WI38 (cell line): ENCODE data around the gene TRAPPC2.

Experiments
- H3K4me3 ChIP-seq: 2 replicates; pipeline ENCODE4 v1.5.1; 2011; ENCODE audit warnings: low read depth, mild to moderate bottlenecking, control low read depth, low read length
- TF ChIP-seq, protein P1 (sequence below): IDR thresholded peaks from 2 replicates; pipeline ENCODE4 v1.5.1; 2012; ENCODE audit warnings: low read depth, mild to moderate bottlenecking, control low read depth, low read length

Gene TRAPPC2

DNA sequence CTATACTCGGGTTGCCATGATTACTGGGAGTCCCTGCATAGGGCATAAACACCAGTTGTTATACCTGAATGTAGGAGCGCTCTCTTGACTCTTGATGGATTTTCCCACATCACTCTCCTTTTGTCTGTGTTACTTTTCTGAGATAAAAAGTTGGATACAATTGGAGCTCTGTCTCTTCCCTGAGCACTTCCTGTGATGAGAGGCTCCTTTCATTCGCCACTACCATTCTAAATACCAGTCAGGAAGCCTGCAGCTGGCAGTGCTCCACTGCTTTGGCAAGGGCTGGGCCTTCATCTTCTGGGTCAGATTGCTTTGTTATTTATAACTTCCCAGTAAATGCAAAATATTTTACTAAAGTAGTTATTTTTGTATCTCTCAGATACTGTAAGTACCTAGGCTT is 67.6 kb downstream of the TRAPPC2 start:
- TF ChIP-seq, protein P1, sequence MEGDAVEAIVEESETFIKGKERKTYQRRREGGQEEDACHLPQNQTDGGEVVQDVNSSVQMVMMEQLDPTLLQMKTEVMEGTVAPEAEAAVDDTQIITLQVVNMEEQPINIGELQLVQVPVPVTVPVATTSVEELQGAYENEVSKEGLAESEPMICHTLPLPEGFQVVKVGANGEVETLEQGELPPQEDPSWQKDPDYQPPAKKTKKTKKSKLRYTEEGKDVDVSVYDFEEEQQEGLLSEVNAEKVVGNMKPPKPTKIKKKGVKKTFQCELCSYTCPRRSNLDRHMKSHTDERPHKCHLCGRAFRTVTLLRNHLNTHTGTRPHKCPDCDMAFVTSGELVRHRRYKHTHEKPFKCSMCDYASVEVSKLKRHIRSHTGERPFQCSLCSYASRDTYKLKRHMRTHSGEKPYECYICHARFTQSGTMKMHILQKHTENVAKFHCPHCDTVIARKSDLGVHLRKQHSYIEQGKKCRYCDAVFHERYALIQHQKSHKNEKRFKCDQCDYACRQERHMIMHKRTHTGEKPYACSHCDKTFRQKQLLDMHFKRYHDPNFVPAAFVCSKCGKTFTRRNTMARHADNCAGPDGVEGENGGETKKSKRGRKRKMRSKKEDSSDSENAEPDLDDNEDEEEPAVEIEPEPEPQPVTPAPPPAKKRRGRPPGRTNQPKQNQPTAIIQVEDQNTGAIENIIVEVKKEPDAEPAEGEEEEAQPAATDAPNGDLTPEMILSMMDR = no peak
- no peak overlapping the region for H3K4me3 ChIP-seq

DNA sequence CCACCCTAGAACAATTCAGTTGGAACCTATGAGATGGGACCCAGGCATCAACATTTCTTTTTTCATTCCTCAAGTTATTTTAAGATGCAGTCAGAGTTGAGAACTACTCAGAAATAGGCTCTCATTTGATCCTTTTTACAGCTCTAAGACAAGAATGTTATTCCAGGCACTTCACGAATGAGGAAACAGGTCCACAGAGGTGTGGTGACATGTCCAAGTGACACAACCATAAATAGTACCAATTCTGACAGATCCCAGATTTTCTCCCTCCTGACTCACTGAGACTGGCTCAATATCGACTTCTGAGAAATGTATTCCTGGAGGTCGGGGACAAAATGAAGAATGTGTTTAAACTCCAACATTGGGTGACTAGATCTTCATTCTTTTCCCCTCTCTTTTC is 70.4 kb downstream of the TRAPPC2 start:
- TF ChIP-seq, protein P1 = no peak
- no peak overlapping the region for H3K4me3 ChIP-seq

DNA sequence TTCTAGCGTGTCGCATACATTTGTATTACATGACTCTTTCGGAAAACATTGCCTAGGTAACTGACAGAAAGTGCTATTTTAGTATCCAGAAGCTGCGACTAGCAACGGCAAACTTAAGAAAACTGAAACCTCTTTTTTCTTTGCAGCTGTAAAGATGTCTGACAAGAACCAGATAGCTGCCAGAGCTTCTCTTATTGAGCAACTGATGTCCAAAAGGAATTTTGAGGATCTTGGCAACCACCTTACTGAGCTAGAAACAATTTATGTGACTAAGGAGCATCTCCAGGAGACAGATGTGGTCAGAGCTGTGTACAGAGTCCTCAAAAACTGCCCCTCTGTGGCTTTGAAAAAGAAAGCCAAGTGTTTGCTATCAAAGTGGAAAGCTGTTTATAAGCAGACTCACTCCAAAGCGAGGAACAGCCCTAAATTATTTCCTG is 72.0 kb downstream of the TRAPPC2 start:
- TF ChIP-seq, protein P1 = no peak
- no peak overlapping the region for H3K4me3 ChIP-seq
